Measurements from ENCODE around the gene GIPC1. TPM values are rescaled to one million over a fixed set of nuclear protein-coding genes. Genes with fewer than 3 reads are reported as not detected.
A peak's percentile ranks its signal among the peaks of the same experiment; 100 is the strongest.

GIPC1 gene
- total RNA-seq, 1 experiment from 2014 or later, result 148 TPM

GRCh38 chr19:14476327-14476672 is 19.6 kb downstream of the GIPC1 start:
- peaks cover 8% of the 10 kb centered on the region; the same call in 1 of the 2 replicates for H3K27me3 ChIP-seq (replicated peaks)
- peaks cover 23% of the 10 kb centered on the region for H3K4me1 ChIP-seq (replicated peaks)
- H3K9me3 ChIP-seq (replicated peaks), result 0 out of 2 replicates have a peak, but pooled peaks cover 2% of the 10 kb centered on the region
- H3K27ac ChIP-seq, result no peak overlapping the region
- no peak for DNase-seq (ENCODE audit: low read depth in 1 of 2, low spot score in 2 of 2)
- no peak overlapping the region for H3K4me3 ChIP-seq
- H3K36me3 ChIP-seq, result peaks cover 41% of the 10 kb centered on the region

GRCh38 chr19:14475251-14476073 is 20.5 kb downstream of the GIPC1 start, which contains the start of gene PTGER1:
TSS of gene PTGER1 (minus strand) at chr19:14475354. CDS start at chr19:14474320, 1,034 bp downstream.
- H3K27me3 ChIP-seq (replicated peaks), result peaks cover 8% of the 10 kb centered on the region; the same call in 1 of the 2 replicates
- H3K36me3 ChIP-seq, result peaks cover 32% of the 10 kb centered on the region
- H3K27ac ChIP-seq, result no peak within 1 kb of the TSS
- H3K4me1 ChIP-seq (replicated peaks), result peaks cover 23% of the 10 kb centered on the region
- no peak within 1 kb of the TSS for H3K4me3 ChIP-seq
- H3K9me3 ChIP-seq (replicated peaks), result 0 out of 2 replicates have a peak, but pooled peaks cover 2% of the 10 kb centered on the region
- DNase-seq (ENCODE audit: low read depth in 1 of 2, low spot score in 2 of 2), result no peak

- peaks cover 8% of the 10 kb centered on the region; the same call in 1 of the 2 replicates for H3K27me3 ChIP-seq (replicated peaks)
- peaks cover 23% of the 10 kb centered on the region for H3K4me1 ChIP-seq (replicated peaks)
- H3K9me3 ChIP-seq (replicated peaks), result 0 out of 2 replicates have a peak, but pooled peaks cover 2% of the 10 kb centered on the region
- H3K27ac ChIP-seq, result no peak overlapping the region
- DNase-seq (ENCODE audit: low read depth in 1 of 2, low spot score in 2 of 2), result no peak
- H3K36me3 ChIP-seq, result peaks cover 30% of the 10 kb centered on the region
- no peak overlapping the region for H3K4me3 ChIP-seq
Measured at GRCh38 chr19:14474827-14475226, 21.1 kb downstream of the GIPC1 start.

- Histone ChIP-seq H3K4me3 (no peak overlapping the region), H3K36me3 (peaks cover 24% of the 10 kb centered on the region), H3K27ac (no peak overlapping the region), H3K9me3 (replicated peaks) (0 out of 2 replicates have a peak, but pooled peaks cover 2% of the 10 kb centered on the region), H3K27me3 (replicated peaks) (peaks cover 8% of the 10 kb centered on the region; the same call in 1 of the 2 replicates), H3K4me1 (replicated peaks) (peaks cover 23% of the 10 kb centered on the region)
- no peak for DNase-seq (ENCODE audit: low read depth in 1 of 2, low spot score in 2 of 2)
Measured at GRCh38 chr19:14473978-14474578, 21.8 kb downstream of the GIPC1 start.

GRCh38 chr19:14473073-14473977 is 22.6 kb downstream of the GIPC1 start:
- Histone ChIP-seq H3K9me3 (replicated peaks) (0 out of 2 replicates have a peak, but pooled peaks cover 2% of the 10 kb centered on the region), H3K4me3 (no peak overlapping the region), H3K27me3 (replicated peaks) (peaks cover 8% of the 10 kb centered on the region; the same call in 1 of the 2 replicates), H3K4me1 (replicated peaks) (peaks cover 23% of the 10 kb centered on the region), H3K27ac (no peak overlapping the region), H3K36me3 (peaks cover 18% of the 10 kb centered on the region)
- no peak for DNase-seq (ENCODE audit: low read depth in 1 of 2, low spot score in 2 of 2)

- Histone ChIP-seq H3K36me3 (peaks cover 17% of the 10 kb centered on the region), H3K9me3 (replicated peaks) (0 out of 2 replicates have a peak, but pooled peaks cover 2% of the 10 kb centered on the region), H3K27ac (no peak overlapping the region), H3K4me1 (replicated peaks) (peaks cover 23% of the 10 kb centered on the region), H3K27me3 (replicated peaks) (peaks cover 8% of the 10 kb centered on the region; the same call in 1 of the 2 replicates), H3K4me3 (peak overlapping the region; percentile 13; the same call in 1 of the 2 replicates)
- DNase-seq (ENCODE audit: low read depth in 1 of 2, low spot score in 2 of 2), result peak; percentile 70 to 81
Measured at GRCh38 chr19:14472202-14472938, 23.6 kb downstream of the GIPC1 start.

- Histone ChIP-seq H3K36me3 (peaks cover 16% of the 10 kb centered on the region), H3K9me3 (replicated peaks) (0 out of 2 replicates have a peak, but pooled peaks cover 2% of the 10 kb centered on the region), H3K27ac (no peak overlapping the region), H3K4me1 (replicated peaks) (peaks cover 23% of the 10 kb centered on the region), H3K27me3 (replicated peaks) (peaks cover 8% of the 10 kb centered on the region; the same call in 1 of the 2 replicates), H3K4me3 (peak overlapping the region; percentile 13; the same call in 1 of the 2 replicates)
- DNase-seq (ENCODE audit: low read depth in 1 of 2, low spot score in 2 of 2), result no peak
Measured at GRCh38 chr19:14471436-14472187, 24.3 kb downstream of the GIPC1 start.

GRCh38 chr19:14470031-14470876 is 25.7 kb downstream of the GIPC1 start:
- Histone ChIP-seq H3K27ac (no peak overlapping the region), H3K9me3 (replicated peaks) (0 out of 2 replicates have a peak, but pooled peaks cover 2% of the 10 kb centered on the region), H3K27me3 (replicated peaks) (peaks cover 8% of the 10 kb centered on the region; the same call in 1 of the 2 replicates), H3K4me3 (no peak overlapping the region), H3K36me3 (peaks cover 18% of the 10 kb centered on the region), H3K4me1 (replicated peaks) (peaks cover 14% of the 10 kb centered on the region)
- DNase-seq (ENCODE audit: low read depth in 1 of 2, low spot score in 2 of 2), result no peak

GRCh38 chr19:14467816-14468215 is 28.1 kb downstream of the GIPC1 start:
- H3K27me3 ChIP-seq (replicated peaks), result no peaks in the 10 kb centered on the region
- 0 out of 2 replicates have a peak, but pooled peaks cover 2% of the 10 kb centered on the region for H3K9me3 ChIP-seq (replicated peaks)
- peaks cover 31% of the 10 kb centered on the region for H3K36me3 ChIP-seq
- H3K27ac ChIP-seq, result no peak overlapping the region
- no peak overlapping the region for H3K4me3 ChIP-seq
- peaks cover 10% of the 10 kb centered on the region for H3K4me1 ChIP-seq (replicated peaks)
- DNase-seq (ENCODE audit: low read depth in 1 of 2, low spot score in 2 of 2), result no peak

GRCh38 chr19:14467391-14467790 is 28.5 kb downstream of the GIPC1 start:
- DNase-seq (ENCODE audit: low read depth in 1 of 2, low spot score in 2 of 2), result no peak

GRCh38 chr19:14463747-14464146 is 32.2 kb downstream of the GIPC1 start:
- Histone ChIP-seq H3K27ac (no peak overlapping the region), H3K4me1 (replicated peaks) (no peaks in the 10 kb centered on the region), H3K27me3 (replicated peaks) (no peaks in the 10 kb centered on the region), H3K4me3 (no peak overlapping the region), H3K9me3 (replicated peaks) (no peaks in the 10 kb centered on the region), H3K36me3 (peaks cover 35% of the 10 kb centered on the region)
- no peak for DNase-seq (ENCODE audit: low read depth in 1 of 2, low spot score in 2 of 2)

More at GRCh38 chr19:14467391-14467790, 28.5 kb downstream of the GIPC1 start:
- Histone ChIP-seq H3K36me3 (peaks cover 31% of the 10 kb centered on the region), H3K27me3 (replicated peaks) (no peaks in the 10 kb centered on the region), H3K9me3 (replicated peaks) (0 out of 2 replicates have a peak, but pooled peaks cover 1% of the 10 kb centered on the region), H3K27ac (no peak overlapping the region), H3K4me3 (no peak overlapping the region), H3K4me1 (replicated peaks) (peaks cover 6% of the 10 kb centered on the region)
